Mesothelial cell of epicardium (in vitro differentiated cells): ENCODE results near the gene TBXAS1. TPM values are rescaled to one million over a fixed set of nuclear protein-coding genes. Genes with fewer than 3 reads are reported as not detected.
"Not testable (repeated sequence)": the region's sequence is repeated elsewhere in the genome, so short reads cannot be mapped to it uniquely, and the experiment has no call there.

ENCODE experiments used
- DNase-seq, 2 experiments: peaks; one replicate each; pipeline ENCODE4 v3.0.0; 2021; ENCODE audit warnings: low spot score in 2 of 2; ENCODE audit not compliant: unreplicated experiment in 2 of 2
- H3K27ac Mint-ChIP-seq: 2 replicates; pipeline ENCODE4 v1.8.0; 2021; ENCODE audit warnings: mixed read lengths
- H3K27me3 Mint-ChIP-seq: 2 replicates; pipeline ENCODE4 v1.8.0; 2021; ENCODE audit warnings: low read depth, mixed read lengths
- H3K36me3 Mint-ChIP-seq: 2 replicates; pipeline ENCODE4 v1.8.0; 2021; ENCODE audit warnings: mixed read lengths
- H3K4me1 Mint-ChIP-seq: 2 replicates; pipeline ENCODE4 v1.8.0; 2021; ENCODE audit warnings: mixed read lengths
- H3K4me3 Mint-ChIP-seq: 2 replicates; pipeline ENCODE4 v1.8.0; 2021; ENCODE audit warnings: mild to moderate bottlenecking, moderate library complexity, mixed read lengths
- H3K9me3 Mint-ChIP-seq: 2 replicates; pipeline ENCODE4 v1.8.0; 2021; ENCODE audit warnings: mixed read lengths
- total RNA-seq: library from RNA; stranded (reverse); gene quantifications from 3 replicates; pipeline ENCODE4 v1.2.1, GENCODE V29; 2021
- TF ChIP-seq, protein P1 (sequence below): fragments of 200-600 bp; sonication (generic); IDR thresholded peaks from one replicate; pipeline ENCODE4 v1.5.0; 2021; ENCODE audit warnings: antibody characterized with exemption; ENCODE audit not compliant: unreplicated experiment

Gene TBXAS1
- total RNA-seq, 1 donor from 2014 or later, result 3.1 TPM

DNA sequence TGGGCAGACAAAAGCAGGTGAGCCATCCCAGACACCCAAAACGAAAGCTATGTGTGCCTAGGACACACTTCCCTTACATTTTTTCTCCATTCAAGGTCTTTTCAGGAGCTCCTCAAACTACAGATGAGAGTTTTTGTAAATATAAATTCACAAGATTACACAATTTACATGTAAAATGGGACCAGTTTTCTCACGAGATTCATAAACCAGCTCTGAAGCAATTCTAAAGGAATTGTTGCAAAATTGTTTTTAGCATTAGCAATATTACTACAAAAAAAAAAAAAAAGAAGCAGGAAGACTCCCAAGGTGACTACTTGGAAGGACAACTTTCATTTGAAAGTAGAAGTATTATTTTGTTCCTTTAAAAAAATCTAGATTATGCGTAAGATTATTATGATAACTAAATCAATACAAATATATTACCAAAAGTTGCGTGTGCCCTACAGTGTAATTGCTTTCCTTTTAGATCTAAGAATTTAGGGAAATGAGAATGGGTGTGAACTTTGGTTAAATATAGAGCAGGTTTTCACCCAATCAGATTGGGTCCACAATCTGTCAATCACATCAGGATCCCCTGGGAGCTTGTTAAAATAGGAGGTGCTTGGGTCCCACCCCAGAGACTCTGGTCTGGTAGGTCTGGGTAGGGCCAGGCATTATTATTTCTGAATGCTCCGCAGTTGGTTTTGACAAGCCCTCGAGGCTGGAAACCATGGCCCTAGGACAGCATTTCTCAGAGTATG is 72.2 kb downstream of the TBXAS1 start:
- Mint-ChIP-seq H3K4me3 (no peak overlapping the region), H3K36me3 (no peaks in the 10 kb centered on the region), H3K27ac (no peak overlapping the region), H3K4me1 (no peaks in the 10 kb centered on the region), H3K27me3 (peaks cover 22% of the 10 kb centered on the region), H3K9me3 (peaks cover 27% of the 10 kb centered on the region)
- TF ChIP-seq, protein P1, sequence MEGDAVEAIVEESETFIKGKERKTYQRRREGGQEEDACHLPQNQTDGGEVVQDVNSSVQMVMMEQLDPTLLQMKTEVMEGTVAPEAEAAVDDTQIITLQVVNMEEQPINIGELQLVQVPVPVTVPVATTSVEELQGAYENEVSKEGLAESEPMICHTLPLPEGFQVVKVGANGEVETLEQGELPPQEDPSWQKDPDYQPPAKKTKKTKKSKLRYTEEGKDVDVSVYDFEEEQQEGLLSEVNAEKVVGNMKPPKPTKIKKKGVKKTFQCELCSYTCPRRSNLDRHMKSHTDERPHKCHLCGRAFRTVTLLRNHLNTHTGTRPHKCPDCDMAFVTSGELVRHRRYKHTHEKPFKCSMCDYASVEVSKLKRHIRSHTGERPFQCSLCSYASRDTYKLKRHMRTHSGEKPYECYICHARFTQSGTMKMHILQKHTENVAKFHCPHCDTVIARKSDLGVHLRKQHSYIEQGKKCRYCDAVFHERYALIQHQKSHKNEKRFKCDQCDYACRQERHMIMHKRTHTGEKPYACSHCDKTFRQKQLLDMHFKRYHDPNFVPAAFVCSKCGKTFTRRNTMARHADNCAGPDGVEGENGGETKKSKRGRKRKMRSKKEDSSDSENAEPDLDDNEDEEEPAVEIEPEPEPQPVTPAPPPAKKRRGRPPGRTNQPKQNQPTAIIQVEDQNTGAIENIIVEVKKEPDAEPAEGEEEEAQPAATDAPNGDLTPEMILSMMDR, result no peak
- DNase-seq, result no peak

DNA sequence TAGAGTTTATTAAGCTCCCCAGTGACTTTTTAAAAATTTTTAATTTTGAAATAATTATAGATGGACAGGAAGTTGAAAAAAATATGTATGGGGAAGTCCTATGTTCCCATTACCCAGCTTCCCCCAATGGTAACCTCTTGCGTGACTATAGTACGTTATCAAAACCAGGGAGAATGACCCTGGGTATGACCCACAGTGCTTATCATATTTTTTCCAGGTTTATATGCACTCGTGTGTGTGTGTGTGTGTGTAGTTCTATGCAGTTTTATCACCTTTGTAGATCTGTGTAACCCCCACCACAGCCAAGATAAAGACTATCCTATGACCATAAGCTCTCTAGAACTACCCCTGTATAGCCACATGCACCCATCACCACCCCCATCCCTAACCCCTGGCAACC is 72.8 kb downstream of the TBXAS1 start:
- H3K27ac Mint-ChIP-seq, result no peak overlapping the region
- H3K4me1 Mint-ChIP-seq, result no peaks in the 10 kb centered on the region
- TF ChIP-seq, protein P1, result no peak
- peaks cover 21% of the 10 kb centered on the region for H3K27me3 Mint-ChIP-seq
- no peak for DNase-seq
- peaks cover 34% of the 10 kb centered on the region for H3K9me3 Mint-ChIP-seq
- no peaks in the 10 kb centered on the region for H3K36me3 Mint-ChIP-seq
- H3K4me3 Mint-ChIP-seq, result no peak overlapping the region

DNA sequence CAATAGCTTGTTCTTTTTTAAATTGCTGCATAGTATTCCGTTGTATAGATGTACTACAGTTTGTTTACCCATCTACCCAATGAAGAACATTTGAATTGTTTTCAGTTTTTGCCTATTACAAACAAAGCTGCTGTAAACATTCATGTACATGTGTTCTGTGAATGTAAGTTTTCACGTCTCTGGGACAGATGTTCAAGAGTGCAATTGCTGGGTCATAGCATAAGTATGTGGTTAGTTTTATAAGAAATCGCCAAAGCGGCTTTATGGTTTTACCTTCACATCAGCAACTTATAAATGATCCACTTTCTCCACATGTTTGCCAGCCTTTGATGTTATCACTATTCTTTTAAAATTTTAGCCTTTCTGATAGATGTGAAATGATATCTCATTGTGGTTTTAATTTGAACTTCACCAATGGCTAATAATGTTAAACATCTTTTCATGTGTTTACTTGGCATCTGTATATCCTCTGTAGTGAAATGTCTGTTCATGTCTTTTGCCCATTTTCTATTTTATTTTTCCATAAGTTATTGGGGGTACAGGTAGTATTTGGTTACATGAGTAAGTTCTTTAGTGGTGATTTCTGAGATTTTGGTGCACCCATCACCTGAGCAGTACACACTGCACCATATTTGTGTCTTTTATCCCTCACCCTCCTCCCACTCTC is 73.5 kb downstream of the TBXAS1 start:
- no peak overlapping the region for H3K4me3 Mint-ChIP-seq
- no peaks in the 10 kb centered on the region for H3K4me1 Mint-ChIP-seq
- H3K36me3 Mint-ChIP-seq, result no peaks in the 10 kb centered on the region
- H3K9me3 Mint-ChIP-seq, result peaks cover 39% of the 10 kb centered on the region
- H3K27me3 Mint-ChIP-seq, result peaks cover 21% of the 10 kb centered on the region
- TF ChIP-seq, protein P1, result no peak
- DNase-seq, result no peak
- H3K27ac Mint-ChIP-seq, result no peak overlapping the region

DNA sequence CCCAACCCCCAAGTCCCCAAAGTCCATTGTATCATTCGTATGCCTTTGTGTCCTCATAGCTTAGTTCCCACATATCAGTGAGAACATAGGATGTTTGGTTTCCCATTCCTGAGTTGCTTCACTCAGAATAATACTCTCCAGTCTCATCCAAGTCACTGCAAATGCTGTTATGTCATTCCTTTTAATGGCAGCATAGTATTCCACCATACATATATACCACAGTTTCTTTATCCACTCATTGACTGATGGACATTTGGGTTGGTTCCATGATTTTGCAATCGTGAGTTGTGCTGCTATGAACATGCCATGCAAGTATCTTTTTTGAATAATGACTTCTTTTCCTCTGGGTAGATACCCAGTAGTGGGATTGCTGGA is 74.0 kb downstream of the TBXAS1 start:
- H3K4me3 Mint-ChIP-seq, H3K4me1 Mint-ChIP-seq: not testable (repeated sequence)

DNA sequence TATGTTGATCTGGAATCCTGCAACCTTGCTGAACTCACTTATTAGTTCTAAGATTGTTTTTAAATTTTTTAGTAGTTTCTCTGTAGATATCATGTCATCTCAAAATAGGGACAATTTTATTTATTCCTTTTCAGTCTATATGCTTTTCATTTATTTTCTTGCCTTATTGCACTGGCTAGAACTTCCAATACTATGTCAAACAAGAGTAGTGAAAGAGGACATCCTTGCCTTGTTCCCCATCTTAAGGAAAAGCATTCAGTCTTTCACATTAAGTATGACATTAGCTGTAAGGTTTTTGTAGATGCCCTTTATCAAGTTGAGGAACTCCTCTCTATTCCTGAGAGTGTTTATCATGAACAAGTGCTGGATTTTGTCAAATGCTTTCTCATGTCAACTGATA is 77.8 kb downstream of the TBXAS1 start:
- H3K4me1 Mint-ChIP-seq, result no peaks in the 10 kb centered on the region
- peaks cover 39% of the 10 kb centered on the region for H3K9me3 Mint-ChIP-seq
- H3K4me3 Mint-ChIP-seq, result no peak overlapping the region
- TF ChIP-seq, protein P1, result no peak
- no peak overlapping the region for H3K27ac Mint-ChIP-seq
- no peak for DNase-seq
- no peaks in the 10 kb centered on the region for H3K36me3 Mint-ChIP-seq
- H3K27me3 Mint-ChIP-seq, result peaks cover 33% of the 10 kb centered on the region

More for the DNA sequence above, 74.0 kb downstream of the TBXAS1 start:
- not testable (repeated sequence) for DNase-seq, H3K36me3 Mint-ChIP-seq, H3K27ac Mint-ChIP-seq
- peaks cover 24% of the 10 kb centered on the region for H3K27me3 Mint-ChIP-seq
- H3K9me3 Mint-ChIP-seq, result peaks cover 39% of the 10 kb centered on the region

DNA sequence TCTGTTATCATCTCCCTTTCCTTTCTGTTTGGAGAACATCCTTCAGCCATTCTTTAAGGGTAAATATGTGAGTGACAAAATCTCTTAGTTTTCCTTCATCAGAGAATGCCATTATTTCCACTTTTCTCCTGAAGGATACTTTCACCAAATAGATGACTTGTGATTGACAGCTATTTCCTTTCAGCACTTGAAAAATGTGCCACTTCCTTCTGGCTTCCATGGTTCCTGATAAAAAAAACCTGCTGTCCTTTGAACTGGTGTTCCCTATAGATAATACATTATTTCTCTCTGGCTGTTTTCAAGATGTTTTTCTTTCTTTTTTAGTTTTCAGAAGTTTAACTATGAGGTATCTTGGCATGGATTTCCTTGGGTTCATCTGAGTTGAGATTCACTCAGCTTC is 79.7 kb downstream of the TBXAS1 start:
- TF ChIP-seq, protein P1, result no peak
- peaks cover 23% of the 10 kb centered on the region for H3K9me3 Mint-ChIP-seq
- H3K4me3 Mint-ChIP-seq, result no peak overlapping the region
- no peaks in the 10 kb centered on the region for H3K36me3 Mint-ChIP-seq
- H3K27ac Mint-ChIP-seq, result no peak overlapping the region
- DNase-seq, result no peak
- H3K4me1 Mint-ChIP-seq, result no peaks in the 10 kb centered on the region
- peaks cover 31% of the 10 kb centered on the region for H3K27me3 Mint-ChIP-seq
